ENCODE data around the gene PDXK. TPM values are rescaled to one million over a fixed set of nuclear protein-coding genes. Genes with fewer than 3 reads are reported as not detected.
A peak's percentile ranks its signal among the peaks of the same experiment; 100 is the strongest.

The PDXK gene
- total RNA-seq, 1 donor from 2014 or later: 56.9 TPM

- DNase-seq (ENCODE audit: low spot score): no peak
- intact Hi-C loops (cut with DNase I): loop anchor here (10.0 kb wide), 1 partner anchor 66 kb away; no protein-coding TSS in a partner anchor
Observed at GRCh38 chr21:43771199-43771675, 52.3 kb downstream of the PDXK start.

GRCh38 chr21:43771698-43772424 lies 52.9 kb downstream of the PDXK start:
- no peak for DNase-seq (ENCODE audit: low spot score)
- intact Hi-C loops (cut with DNase I): loop anchor here (10.0 kb wide), 1 partner anchor 67 kb away; no protein-coding TSS in a partner anchor

DNA sequence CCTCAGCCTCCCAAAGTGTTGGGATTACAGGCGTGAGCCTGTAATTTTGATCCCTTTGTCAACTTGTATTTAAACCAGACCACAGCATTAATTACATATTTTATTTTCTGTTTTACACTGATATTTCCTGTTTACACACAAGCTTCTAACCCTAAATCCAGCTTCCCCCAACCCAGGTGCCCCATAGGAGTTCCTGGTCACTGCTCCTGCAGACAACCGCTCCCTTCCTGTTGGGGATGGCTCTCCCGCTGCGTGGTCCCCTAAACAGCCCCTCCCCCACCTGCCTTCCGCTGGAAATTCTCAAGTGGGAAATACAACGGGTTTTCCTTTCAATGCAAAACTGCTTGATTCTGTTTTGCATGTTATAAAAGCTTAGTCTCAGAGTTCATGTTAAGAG lies 53.5 kb downstream of the PDXK start:
- no peak for DNase-seq (ENCODE audit: low spot score)
- intact Hi-C loops (cut with DNase I): loop anchor here (10.0 kb wide), 1 partner anchor 68 kb away; no protein-coding TSS in a partner anchor

GRCh38 chr21:43774163-43774562 lies 55.2 kb downstream of the PDXK start:
- intact Hi-C loops (cut with DNase I): loop anchor here (10.0 kb wide), 1 partner anchor 69 kb away; no protein-coding TSS in a partner anchor
- no peak for DNase-seq (ENCODE audit: low spot score)

- intact Hi-C loops (cut with DNase I): loop anchor here (10.0 kb wide), 1 partner anchor 70 kb away; no protein-coding TSS in a partner anchor
- no peak for DNase-seq (ENCODE audit: low spot score)
Observed at GRCh38 chr21:43775190-43775589, 56.3 kb downstream of the PDXK start.

GRCh38 chr21:43775795-43776430 lies 57.0 kb downstream of the PDXK start, which contains the start of gene CSTB:
Gene CSTB, minus strand, starts transcription at chr21:43776308. Its CDS starts 39 bp downstream, at chr21:43776269.
- intact Hi-C loops (cut with DNase I): loop anchor here (10.0 kb wide), 1 partner anchor 71 kb away; no protein-coding TSS in a partner anchor
- DNase-seq (ENCODE audit: low spot score): peak; percentile 94

GRCh38 chr21:43777953-43778352 lies 59.0 kb downstream of the PDXK start:
- no peak for DNase-seq (ENCODE audit: low spot score)
- intact Hi-C loops (cut with DNase I): loop anchor here (10.0 kb wide), 1 partner anchor 73 kb away; no protein-coding TSS in a partner anchor

GRCh38 chr21:43778469-43779335 lies 59.8 kb downstream of the PDXK start:
- no peak for DNase-seq (ENCODE audit: low spot score)
- intact Hi-C loops (cut with DNase I): loop anchor here (10.0 kb wide), 1 partner anchor 74 kb away; no protein-coding TSS in a partner anchor

- intact Hi-C loops (cut with DNase I): loop anchor here (10.0 kb wide), 1 partner anchor 75 kb away; no protein-coding TSS in a partner anchor
- DNase-seq (ENCODE audit: low spot score): no peak
Observed at GRCh38 chr21:43779660-43780059, 60.7 kb downstream of the PDXK start.

DNA sequence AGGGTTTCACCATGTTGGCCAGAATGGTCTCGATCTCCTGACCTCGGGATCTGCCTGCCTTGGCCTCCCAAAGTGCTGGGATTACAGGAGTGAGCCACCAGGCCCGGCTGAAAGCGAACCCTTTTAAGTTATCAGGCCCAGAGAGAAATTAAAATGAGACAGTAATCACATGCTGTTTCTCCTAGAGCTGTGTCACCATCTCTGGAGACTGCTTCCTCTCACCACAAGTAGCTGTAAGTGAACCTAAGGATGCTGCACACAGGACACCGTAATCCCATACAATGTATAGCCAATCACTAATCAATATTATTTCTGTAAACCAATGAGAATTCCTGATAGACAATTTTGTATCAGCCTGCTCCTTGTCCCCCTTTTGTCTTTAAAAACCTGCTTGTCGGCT lies 62.9 kb downstream of the PDXK start:
- no peak for DNase-seq (ENCODE audit: low spot score)
- intact Hi-C loops (cut with DNase I): no loop called here

- intact Hi-C loops (cut with DNase I): no loop called here
- no peak for DNase-seq (ENCODE audit: low spot score)
Observed at GRCh38 chr21:43782431-43783097, 63.6 kb downstream of the PDXK start.

- intact Hi-C loops (cut with DNase I): no loop called here
- DNase-seq (ENCODE audit: low spot score): no peak
Observed at GRCh38 chr21:43783098-43783700, 64.3 kb downstream of the PDXK start.

DNA sequence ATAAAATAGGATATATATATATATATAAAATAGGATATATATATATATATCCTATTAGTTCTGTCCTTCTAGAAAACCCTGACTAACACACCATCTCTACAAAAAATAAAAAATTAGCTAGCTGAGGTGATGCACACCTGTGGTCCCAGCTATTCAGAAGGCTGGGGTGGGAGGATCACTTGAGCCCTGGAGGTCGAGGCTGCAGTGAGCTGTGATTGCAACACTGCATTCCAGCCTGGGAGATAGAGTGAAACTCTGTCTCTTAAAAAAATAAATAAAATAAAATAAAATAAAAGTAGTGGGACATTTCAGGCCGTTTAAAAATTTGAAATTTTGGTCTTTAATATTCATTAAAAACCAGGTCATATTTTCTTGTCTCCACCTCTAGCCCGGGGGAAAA lies 66.2 kb downstream of the PDXK start:
- no peak for DNase-seq (ENCODE audit: low spot score)
- intact Hi-C loops (cut with DNase I): no loop called here

DNA sequence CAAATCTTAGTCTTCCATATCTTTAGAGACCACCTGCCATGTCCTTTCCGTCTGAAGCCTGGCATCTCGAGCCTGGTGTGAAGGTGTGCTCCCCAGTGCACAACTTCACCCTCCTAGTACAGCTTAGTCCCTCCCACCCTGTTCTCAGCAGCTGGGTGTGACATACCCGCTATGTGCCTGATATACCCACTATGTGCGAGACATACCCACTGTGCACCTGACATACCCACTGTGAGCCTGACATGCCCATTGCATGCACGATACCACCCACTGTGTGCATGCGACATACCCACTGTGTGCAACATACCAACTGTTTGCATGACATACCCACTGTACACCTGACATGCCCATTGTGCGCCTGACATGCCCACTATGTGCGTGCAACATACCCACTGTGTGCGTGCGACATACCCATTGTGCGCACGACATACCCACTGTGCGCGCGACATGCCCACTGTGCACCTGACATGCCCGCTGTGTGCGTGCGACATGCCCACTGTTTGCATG lies 67.4 kb downstream of the PDXK start:
- no peak for DNase-seq (ENCODE audit: low spot score)
- intact Hi-C loops (cut with DNase I): no loop called here

GRCh38 chr21:43786807-43787440 lies 68.0 kb downstream of the PDXK start:
- no peak for DNase-seq (ENCODE audit: low spot score)
- intact Hi-C loops (cut with DNase I): no loop called here

DNA sequence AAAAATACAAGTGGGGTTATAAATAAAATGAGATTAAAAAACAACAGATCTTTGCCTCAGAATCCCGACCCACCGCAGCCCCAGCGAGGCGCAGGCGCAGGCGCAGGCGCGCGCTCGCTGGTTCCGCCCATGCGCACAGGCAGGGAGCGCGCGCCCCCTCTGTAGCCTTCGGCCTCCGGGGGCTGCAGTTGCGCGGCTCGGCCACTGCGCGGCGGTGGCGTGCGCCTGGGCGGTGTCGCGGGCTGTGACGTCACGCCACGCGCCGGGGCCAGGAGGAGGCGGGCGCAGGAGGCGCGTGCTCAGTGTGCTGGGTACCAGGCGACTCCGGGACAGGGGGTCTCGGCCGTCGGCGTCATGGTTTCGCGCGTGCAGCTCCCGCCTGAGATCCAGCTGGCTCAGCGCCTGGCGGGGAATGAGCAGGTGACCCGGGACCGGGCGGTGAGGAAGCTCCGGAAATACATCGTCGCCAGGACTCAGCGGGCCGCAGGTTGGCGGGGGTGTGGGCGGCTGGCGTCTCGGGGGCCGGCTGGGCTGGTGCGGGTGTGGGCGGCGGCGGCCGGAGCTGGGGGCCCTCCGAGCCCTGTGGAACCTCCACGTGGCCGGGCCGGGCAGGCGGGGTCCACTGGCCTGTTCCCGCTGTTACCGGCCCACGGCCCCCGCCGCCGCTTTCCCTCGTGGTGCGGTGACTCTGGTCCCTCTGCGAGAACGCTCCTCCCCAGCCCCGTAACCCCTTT lies 70.5 kb downstream of the PDXK start, which contains the start of gene RRP1:
Gene RRP1, plus strand, starts transcription at position 302 of the 734 bp plus-strand sequence. Its CDS starts 53 bp downstream, at position 355.
- intact Hi-C loops (cut with DNase I): loop anchor here (2.0 kb wide), 1 partner anchor 131 kb away; the partner anchor contains the start of genes HSF2BP and RRP1B
- peak; percentile 95 for DNase-seq (ENCODE audit: low spot score)

GRCh38 chr21:43790010-43790524 lies 71.1 kb downstream of the PDXK start:
- DNase-seq (ENCODE audit: low spot score): no peak
- intact Hi-C loops (cut with DNase I): no loop called here
